Motor neuron (in vitro differentiated cells): Measurements from ENCODE around the gene ANKRD13A. TPM values are rescaled to one million over a fixed set of nuclear protein-coding genes. Genes with fewer than 3 reads are reported as not detected.

Experiments used
- ATAC-seq, 8 experiments: fragments of 200-7000 bp; cut with Tn5 transposase; replicated peaks in 6 of 8; 2 replicates each; pipeline ENCODE4 v1.8.0; 2021; ENCODE audit warnings: mild to moderate bottlenecking in 8 of 8, moderate library complexity in 8 of 8
- H3K27ac ChIP-seq, 2 donors: fragments of 250-450 bp; sonication (Bioruptor Pico); 2 replicates each; pipeline ENCODE4 v1.9.0; 2021; ENCODE audit warnings: antibody characterized with exemption in 2 of 2, mild to moderate bottlenecking in 2 of 2, moderate library complexity in 1 of 2
- H3K4me1 ChIP-seq, 2 donors: fragments of 250-450 bp; sonication (Bioruptor Pico); replicated peaks in 1 of 2; 2 replicates each; pipeline ENCODE4 v1.6.1; 2021; ENCODE audit warnings: antibody characterized with exemption in 2 of 2, mild to moderate bottlenecking in 2 of 2, moderate library complexity in 1 of 2
- H3K4me3 ChIP-seq, 5 donors: fragments of 250-450 bp; sonication (Bioruptor Pico); 2 replicates each; pipeline ENCODE4 v1.9.0; 2021; ENCODE audit warnings: antibody characterized with exemption in 5 of 5, mild to moderate bottlenecking in 5 of 5, moderate library complexity in 4 of 5
- WGBS, 10 experiments: fragments of 450-650 bp; shearing (Covaris generic); methylation state at CpG; one replicate each; pipeline ENCODE4 v1.0.0; 2022; 5-methylcytosine and 5-hydroxymethylcytosine counted together
- in situ Hi-C, 9 experiments: fragments of 400-800 bp; cut with MboI; loops; one replicate each; pipeline ENCODE4 v1.15.0; 2021; ENCODE audit warnings: low sequenced_read_pairs in 9 of 9, low pct_unique_long_range_greater_than_20kb in 2 of 9; ENCODE audit not compliant: unreplicated experiment in 9 of 9
- total RNA-seq, 8 experiments: library from RNA; unstranded; fragments of 300-600 nt; gene quantifications; 2 replicates each; pipeline versions ENCODE4 v1.2.3 to v1.2.4, GENCODE V29; 2022

The ANKRD13A gene
- 10 to 100 TPM; 23.2 to 41.5 (median 34.2) TPM for total RNA-seq

DNA sequence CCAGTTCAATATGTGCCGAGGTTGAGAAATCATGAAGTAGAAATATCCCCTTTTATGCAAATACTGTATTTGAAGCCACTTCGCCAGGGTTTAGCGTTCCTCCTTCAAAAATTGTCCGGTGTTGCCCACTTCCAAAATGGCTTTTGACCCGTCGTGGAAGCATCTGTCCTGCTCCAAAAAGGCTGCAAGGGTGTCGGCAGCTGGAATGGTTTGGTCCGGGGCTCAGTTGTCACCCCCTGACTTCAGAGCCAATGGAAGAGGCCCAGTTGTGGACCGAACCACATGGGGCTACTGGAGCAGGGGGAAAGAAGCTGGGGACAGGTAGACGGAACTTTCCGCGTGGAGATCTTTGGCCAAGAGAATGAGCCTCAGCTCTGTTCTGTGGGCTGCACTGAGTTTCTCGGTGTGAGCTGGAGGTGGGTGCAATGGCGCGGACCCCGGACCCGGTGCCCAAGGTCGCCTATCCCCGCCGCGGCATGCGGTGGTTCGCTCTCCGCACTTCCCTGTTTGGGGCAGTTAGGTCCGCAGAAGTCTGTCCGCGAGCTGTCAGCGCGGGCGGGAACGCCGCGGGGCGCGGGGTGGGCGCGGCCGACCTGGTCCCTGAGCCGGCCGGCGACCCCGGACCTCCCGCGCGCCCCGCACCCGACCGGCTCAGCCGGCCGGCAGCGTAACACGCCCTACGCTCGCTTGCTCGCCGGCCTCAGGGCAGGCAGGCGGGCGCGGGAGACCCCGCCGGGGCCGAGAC lies at the start of gene ANKRD13A:
Gene ANKRD13A, plus strand, starts transcription at position 527 of the 745 bp plus-strand sequence. CDS start 259 bp downstream, outside the sequence.
- ATAC-seq = peak; percentile 79 to 84 (median 80)
- H3K27ac ChIP-seq = peak within 1 kb of the TSS; percentile 88 to 96

DNA sequence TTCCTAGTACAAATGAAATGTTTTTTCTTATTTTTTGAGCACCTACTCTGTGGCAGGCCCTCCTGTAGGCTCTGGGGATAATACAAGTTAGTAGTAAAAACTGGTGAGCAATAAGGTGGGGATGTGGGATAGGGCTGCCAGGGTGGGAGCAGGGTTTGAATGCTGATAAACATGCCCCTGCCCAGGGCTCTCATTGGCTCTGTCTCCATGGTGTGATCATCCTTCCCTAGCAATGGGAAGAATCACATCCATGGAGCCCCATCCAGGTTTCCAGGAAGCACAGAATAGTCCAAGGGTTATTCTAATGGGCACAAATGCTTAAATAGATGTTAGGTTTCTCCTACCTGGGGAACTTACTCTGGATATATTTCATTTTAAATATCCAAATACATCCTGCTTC lies 48.6 kb upstream of the ANKRD13A start:
- Histone ChIP-seq H3K4me3 (no peak overlapping the region), H3K4me1 (peaks cover 0 to 22% of the 10 kb centered on the region in 2 donors), H3K27ac (no peak overlapping the region)
- in situ Hi-C loops = no loop called here
- no peak for ATAC-seq

More for the DNA sequence above, at the start of gene ANKRD13A:
- WGBS, 10 experiments = 0 to 19% (median 0%) methylated on average over 1 to 19 of the region's 62 CpGs; no CpG with 5 or more reads in 1 of the 10 experiments
- Histone ChIP-seq H3K4me1 (peaks cover 18% of the 10 kb centered on the region in 2 donors), H3K4me3 (peak within 1 kb of the TSS; percentile 81 to 99 (median 92))
- in situ Hi-C loops = no loop called here

DNA sequence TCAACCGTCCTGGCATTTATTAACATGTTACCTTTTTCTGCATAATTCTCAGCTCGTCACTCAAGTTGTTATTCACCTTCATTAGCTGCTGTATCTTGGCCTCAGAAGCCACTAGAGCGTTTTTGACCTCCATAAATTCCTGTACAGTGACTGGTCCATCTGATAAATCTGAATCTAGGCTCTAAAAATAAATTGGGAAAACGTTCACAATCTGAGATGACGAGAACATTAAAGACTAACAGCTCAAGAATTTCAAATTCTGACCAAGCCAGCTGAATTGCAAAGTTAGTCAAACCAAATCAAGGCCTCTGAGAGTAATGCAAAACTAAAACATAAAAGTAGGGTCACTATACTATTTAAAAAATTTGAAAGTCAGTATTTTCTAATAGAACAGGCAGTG lies 48.1 kb upstream of the ANKRD13A start:
- ATAC-seq = peak in 2 of 8 experiments; percentile 47 to 65
- in situ Hi-C loops = no loop called here
- H3K4me1 ChIP-seq = peaks cover 0 to 22% of the 10 kb centered on the region in 2 donors
- 10 to 100% (median 72%) methylated on average over 2 to 5 of the region's 5 CpGs for WGBS, 10 experiments
- no peak overlapping the region for H3K4me3 ChIP-seq
- no peak overlapping the region for H3K27ac ChIP-seq

GRCh38 chr12:109951751-109952150 lies 47.5 kb upstream of the ANKRD13A start:
- no peak overlapping the region for H3K4me3 ChIP-seq
- peak in 7 of 8 experiments; percentile 15 to 94 (median 47) for ATAC-seq
- 43 to 100% (median 85%) methylated on average over 1 to 6 of the region's 7 CpGs; no CpG with 5 or more reads in 6 of the 10 experiments for WGBS, 10 experiments
- in situ Hi-C loops = no loop called here
- H3K4me1 ChIP-seq = peaks cover 0 to 20% of the 10 kb centered on the region in 2 donors
- H3K27ac ChIP-seq = no peak overlapping the region

DNA sequence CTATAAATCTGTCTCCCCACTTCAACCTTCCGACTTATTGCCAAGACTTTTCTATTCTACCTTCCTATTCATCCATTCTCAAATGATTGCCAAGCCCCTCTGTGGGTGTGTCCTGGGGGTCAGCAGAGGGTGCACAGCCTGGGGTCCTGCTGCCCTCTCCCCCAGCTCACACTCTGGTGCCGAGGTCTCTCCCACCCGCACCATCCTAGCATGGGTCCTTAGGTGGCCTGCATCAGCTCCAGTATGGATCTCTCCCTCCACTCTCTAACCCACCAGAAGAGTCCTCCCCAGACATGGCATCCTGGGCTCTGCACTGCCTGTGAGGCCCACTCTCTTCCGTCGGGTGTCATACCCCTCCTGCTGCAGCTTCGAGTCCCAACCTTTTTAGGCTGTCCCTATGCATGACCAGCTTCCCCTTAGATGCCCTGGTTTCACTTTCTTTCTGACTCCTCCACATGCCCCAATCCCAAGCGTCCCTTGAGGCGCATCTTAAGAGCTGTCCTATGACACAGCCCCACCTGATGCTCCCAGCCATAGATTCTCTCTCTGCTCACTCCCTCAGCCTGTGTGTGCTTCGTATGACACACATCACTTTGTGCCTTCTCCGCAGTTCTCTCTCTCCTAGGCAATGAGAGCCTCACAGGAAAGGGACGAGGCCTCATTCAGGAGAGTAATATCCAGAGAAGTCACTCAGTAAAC lies 46.9 kb upstream of the ANKRD13A start:
- ATAC-seq = peak in 2 of 8 experiments; percentile 8 to 16
- in situ Hi-C loops = no loop called here
- peaks cover 0 to 14% of the 10 kb centered on the region in 2 donors for H3K4me1 ChIP-seq
- H3K27ac ChIP-seq = no peak overlapping the region
- 75 to 100% (median 97%) methylated on average over 1 to 9 of the region's 11 CpGs for WGBS, 10 experiments
- no peak overlapping the region for H3K4me3 ChIP-seq

- H3K27ac ChIP-seq = no peak overlapping the region
- WGBS, 10 experiments = 80 to 100% (median 96%) methylated on average over 4 to 8 of the region's 8 CpGs; no CpG with 5 or more reads in 2 of the 10 experiments
- no peak overlapping the region for H3K4me3 ChIP-seq
- in situ Hi-C loops = no loop called here
- peaks cover 0 to 9% of the 10 kb centered on the region in 2 donors for H3K4me1 ChIP-seq
- ATAC-seq = no peak
Observed at GRCh38 chr12:109952873-109953272, 46.4 kb upstream of the ANKRD13A start.

- H3K4me1 ChIP-seq = peaks cover 0 to 6% of the 10 kb centered on the region in 2 donors
- no peak overlapping the region for H3K27ac ChIP-seq
- no peak for ATAC-seq
- 78 to 100% (median 93%) methylated on average over 1 to 4 of the region's 5 CpGs; no CpG with 5 or more reads in 3 of the 10 experiments for WGBS, 10 experiments
- in situ Hi-C loops = no loop called here
- H3K4me3 ChIP-seq = no peak overlapping the region
Observed at GRCh38 chr12:109953656-109954055, 45.6 kb upstream of the ANKRD13A start.

- Histone ChIP-seq H3K27ac (no peak overlapping the region), H3K4me1 (no peaks in the 10 kb centered on the region), H3K4me3 (no peak overlapping the region)
- in situ Hi-C loops = no loop called here
- WGBS, 10 experiments = 83 to 100% (median 99%) methylated on average over 2 to 7 of the region's 7 CpGs; no CpG with 5 or more reads in 5 of the 10 experiments
- ATAC-seq = no peak
Observed at GRCh38 chr12:109958374-109958773, 40.9 kb upstream of the ANKRD13A start.

- in situ Hi-C loops = no loop called here
- no peak overlapping the region for H3K4me3 ChIP-seq
- no peak overlapping the region for H3K27ac ChIP-seq
- no peaks in the 10 kb centered on the region for H3K4me1 ChIP-seq
- WGBS, 10 experiments = 86 to 100% (median 95%) methylated on average over 2 to 8 of the region's 8 CpGs; no CpG with 5 or more reads in 2 of the 10 experiments
- no peak for ATAC-seq
Observed at GRCh38 chr12:109959411-109960093, 39.7 kb upstream of the ANKRD13A start.

- Histone ChIP-seq H3K4me1 (no peaks in the 10 kb centered on the region), H3K4me3 (no peak overlapping the region), H3K27ac (no peak overlapping the region)
- WGBS, 10 experiments = 75 to 95% (median 89%) methylated on average over 4 to 14 of the region's 14 CpGs; no CpG with 5 or more reads in 3 of the 10 experiments
- peak in 2 of 8 experiments; percentile 62 to 85 for ATAC-seq
- in situ Hi-C loops = no loop called here
Observed at GRCh38 chr12:109961201-109961600, 38.0 kb upstream of the ANKRD13A start.

DNA sequence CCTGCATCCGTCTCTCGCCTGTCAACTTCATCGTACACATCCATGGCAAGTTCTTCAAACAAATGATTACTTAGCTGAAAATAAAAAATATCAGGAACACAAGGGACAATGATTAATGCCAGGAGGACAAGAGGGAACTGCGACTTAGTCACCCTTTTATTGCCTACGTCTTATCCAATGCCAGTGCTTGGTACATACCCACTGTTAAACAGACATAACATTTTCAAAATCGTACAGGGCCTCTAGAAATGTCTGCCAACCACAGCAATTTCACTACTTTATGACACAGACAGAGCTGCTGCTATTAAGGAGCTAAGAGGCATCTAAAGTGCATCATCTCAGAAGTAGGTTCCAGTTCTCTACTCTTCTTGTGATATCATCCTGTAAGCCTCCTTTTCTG lies 37.6 kb upstream of the ANKRD13A start:
- ATAC-seq = peak in 1 of 8 experiments; percentile 15
- H3K4me3 ChIP-seq = no peak overlapping the region
- in situ Hi-C loops = no loop called here
- H3K4me1 ChIP-seq = no peaks in the 10 kb centered on the region
- H3K27ac ChIP-seq = no peak overlapping the region
- 45 to 100% (median 91%) methylated on average over 1 to 6 of the region's 6 CpGs for WGBS, 10 experiments

- Histone ChIP-seq H3K4me1 (no peaks in the 10 kb centered on the region), H3K4me3 (no peak overlapping the region), H3K27ac (no peak overlapping the region)
- in situ Hi-C loops = no loop called here
- ATAC-seq = peak in 3 of 8 experiments; percentile 20 to 66 (median 23)
- 0 to 86% (median 53%) methylated on average over 1 to 3 of the region's 3 CpGs; no CpG with 5 or more reads in 6 of the 10 experiments for WGBS, 10 experiments
Observed at GRCh38 chr12:109962398-109962797, 36.8 kb upstream of the ANKRD13A start.

GRCh38 chr12:109963330-109963729 lies 35.9 kb upstream of the ANKRD13A start:
- in situ Hi-C loops = no loop called here
- H3K27ac ChIP-seq = no peak overlapping the region
- H3K4me1 ChIP-seq = no peaks in the 10 kb centered on the region
- no peak for ATAC-seq
- no peak overlapping the region for H3K4me3 ChIP-seq
- WGBS, 10 experiments = 29 to 100% (median 94%) methylated on average over 1 of the region's 1 CpG; no CpG with 5 or more reads in 2 of the 10 experiments
